RPMI7951 (cell line): ENCODE data around the gene CFAP74. TPM values are rescaled to one million over a fixed set of nuclear protein-coding genes. Genes with fewer than 3 reads are reported as not detected.

Source experiments
- DNase-seq: peaks from one replicate; pipeline ENCODE4 v3.0.0-alpha.2; 2012; ENCODE audit warnings: low read depth
- total RNA-seq: library from RNA; depleted of rRNA; stranded (reverse); fragments of >200 nt; shearing (Covaris generic); gene quantifications from 2 replicates; pipeline ENCODE4 v1.2.3, GENCODE V29; 2014

The CFAP74 gene
- total RNA-seq, 1 experiment from 2014 or later: not detected

- DNase-seq: no peak
Observed at GRCh38 chr1:1968767-1969504, 34.6 kb downstream of the CFAP74 start.

GRCh38 chr1:1967879-1968278, 35.7 kb downstream of the CFAP74 start:
- no peak for DNase-seq

- no peak for DNase-seq
Observed at GRCh38 chr1:1967151-1967550, 36.4 kb downstream of the CFAP74 start.

- no peak for DNase-seq
Observed at GRCh38 chr1:1966071-1966740, 37.4 kb downstream of the CFAP74 start.

- DNase-seq: no peak
Observed at GRCh38 chr1:1965546-1965945, 38.0 kb downstream of the CFAP74 start.

GRCh38 chr1:1964811-1965210, 38.8 kb downstream of the CFAP74 start:
- no peak for DNase-seq

GRCh38 chr1:1963570-1963969, 40.0 kb downstream of the CFAP74 start:
- DNase-seq: no peak

- DNase-seq: no peak
Observed at GRCh38 chr1:1962752-1963151, 40.8 kb downstream of the CFAP74 start.

- no peak for DNase-seq
Observed at GRCh38 chr1:1960480-1961196, 42.9 kb downstream of the CFAP74 start.

GRCh38 chr1:1959840-1960479, 43.6 kb downstream of the CFAP74 start:
- DNase-seq: peak; percentile 41

- DNase-seq: no peak
Observed at GRCh38 chr1:1959459-1959839, 44.1 kb downstream of the CFAP74 start.

GRCh38 chr1:1958071-1958541, 45.5 kb downstream of the CFAP74 start:
- no peak for DNase-seq

- no peak for DNase-seq
Observed at GRCh38 chr1:1957533-1957961, 46.0 kb downstream of the CFAP74 start.

GRCh38 chr1:1956586-1957532, 46.7 kb downstream of the CFAP74 start:
- no peak for DNase-seq

- no peak for DNase-seq
Observed at GRCh38 chr1:1956101-1956500, 47.5 kb downstream of the CFAP74 start.

- DNase-seq: no peak
Observed at GRCh38 chr1:1955621-1956094, 47.9 kb downstream of the CFAP74 start.

GRCh38 chr1:1954831-1955441, 48.6 kb downstream of the CFAP74 start:
- DNase-seq: no peak

- DNase-seq: no peak
Observed at GRCh38 chr1:1954015-1954414, 49.6 kb downstream of the CFAP74 start.

- DNase-seq: no peak
Observed at GRCh38 chr1:1950940-1951339, 52.6 kb downstream of the CFAP74 start.

- DNase-seq: no peak
Observed at GRCh38 chr1:1948783-1949182, 54.8 kb downstream of the CFAP74 start.
